SU-DHL-6 (cell line): ENCODE results near the gene IFTAP.

ENCODE experiments used
- CTCF ChIP-seq: fragments of 200-600 bp; sonication (generic); IDR thresholded peaks from one replicate; pipeline ENCODE4 v1.5.1; 2017; ENCODE audit warnings: antibody characterized with exemption, mild to moderate bottlenecking, low read length, moderate library complexity; ENCODE audit not compliant: insufficient read depth, poor library complexity, severe bottlenecking
- EZH2phosphoT487 ChIP-seq: fragments of 200-600 bp; sonication (generic), shearing (Covaris generic); conservative IDR thresholded peaks from 2 replicates; pipeline ENCODE4 v1.6.1; 2018; ENCODE audit warnings: mild to moderate bottlenecking, antibody characterized with exemption, low read length, moderate library complexity, mixed read lengths

- TF ChIP-seq CTCF, result no peak
- TF ChIP-seq EZH2phosphoT487, result no peak
Observed at GRCh38 chr11:36684840-36685801, 90.8 kb downstream of the IFTAP start.
